ENCODE results near the gene AIFM2. TPM values are rescaled to one million over a fixed set of nuclear protein-coding genes. Genes with fewer than 3 reads are reported as not detected.

The AIFM2 gene
- total RNA-seq, 4 donors from 2014 or later: 13.3 to 34.2 (median 19.4) TPM

GRCh38 chr10:70145666-70146488, 13.3 kb upstream of the AIFM2 start:
- TF ChIP-seq CTCF (IDR thresholded peaks at IDR 0.05) (peak; percentile 46 to 78 (median 58)), EP300 (IDR thresholded peaks at IDR 0.05) (no peak)
- H3K27ac ChIP-seq: peak overlapping the region; percentile 70 to 97 (median 90)
- peak overlapping the region; percentile 54 to 95 (median 89) for H3K4me3 ChIP-seq
- H3K9me3 ChIP-seq: no peaks in the 10 kb centered on the region
- no peaks in the 10 kb centered on the region for H3K27me3 ChIP-seq
- H3K36me3 ChIP-seq: peaks cover 0 to 34% (median 2%) of the 10 kb centered on the region in 3 donors
- DNase-seq (ENCODE audit: low spot score in 2 of 2): peak in 1 of 2 donors; percentile 38
- peaks cover 0 to 38% (median 11%) of the 10 kb centered on the region in 4 donors for H3K4me1 ChIP-seq
- 1% methylated on average over 31 to 48 of the region's 98 CpGs for WGBS, 2 donors

GRCh38 chr10:70145166-70145665, 12.6 kb upstream of the AIFM2 start:
- Histone ChIP-seq H3K27ac (peak overlapping the region; percentile 70 to 97 (median 90)), H3K9me3 (no peaks in the 10 kb centered on the region), H3K4me1 (peaks cover 0 to 38% (median 11%) of the 10 kb centered on the region in 4 donors), H3K4me3 (peak overlapping the region; percentile 54 to 95 (median 89)), H3K36me3 (peaks cover 0 to 28% (median 2%) of the 10 kb centered on the region in 3 donors), H3K27me3 (no peaks in the 10 kb centered on the region)
- WGBS, 2 donors: 12 to 16% methylated on average over 19 to 21 of the region's 28 CpGs
- DNase-seq (ENCODE audit: low spot score in 2 of 2): no peak
- TF ChIP-seq EP300 (IDR thresholded peaks at IDR 0.05): no peak
- no peak for TF ChIP-seq POLR2A (IDR thresholded peaks at IDR 0.05)
- TF ChIP-seq CTCF (IDR thresholded peaks at IDR 0.05): no peak

DNA sequence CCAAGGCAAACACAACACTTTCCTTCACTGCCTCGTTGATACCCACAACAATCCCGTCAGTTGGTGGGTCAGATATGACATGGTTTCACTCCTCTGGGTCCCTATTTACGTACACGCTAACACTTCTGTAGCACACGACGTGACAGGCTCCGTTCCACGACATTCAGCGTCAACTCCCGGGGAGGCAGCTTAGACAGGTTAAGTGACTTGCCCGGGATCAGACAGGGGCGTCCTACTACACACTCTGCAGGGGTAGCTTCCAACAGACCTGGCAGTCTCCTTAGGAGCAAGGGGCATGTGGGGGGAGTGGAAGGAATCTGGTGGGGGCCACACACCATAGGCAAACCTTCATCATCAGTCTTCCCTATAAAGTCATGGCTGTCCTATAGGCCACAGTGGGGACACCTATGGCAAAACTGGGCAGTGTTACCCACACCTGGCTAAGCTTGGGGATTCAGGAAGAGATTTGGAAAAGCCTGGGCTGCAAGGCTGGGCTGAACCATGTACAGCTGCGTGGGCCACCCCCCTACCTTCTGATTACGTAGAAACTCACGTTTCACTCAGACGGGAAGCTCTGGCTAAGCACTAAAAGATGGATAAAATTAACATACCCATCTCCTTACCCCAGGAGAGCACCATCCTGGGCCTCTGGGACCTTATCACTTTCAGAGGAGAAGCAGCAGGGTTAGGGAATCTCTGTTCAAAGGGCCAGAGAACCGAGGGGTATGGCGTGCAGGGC, 11.9 kb upstream of the AIFM2 start:
- H3K4me3 ChIP-seq: peak overlapping the region in 2 of 4 donors; percentile 88 to 95
- H3K27me3 ChIP-seq: no peaks in the 10 kb centered on the region
- H3K4me1 ChIP-seq: peaks cover 0 to 38% (median 11%) of the 10 kb centered on the region in 4 donors
- no peaks in the 10 kb centered on the region for H3K9me3 ChIP-seq
- H3K27ac ChIP-seq: peak overlapping the region in 1 of 4 donors; percentile 97
- peaks cover 0 to 27% (median 0%) of the 10 kb centered on the region in 3 donors for H3K36me3 ChIP-seq
- whole genome bisulfite sequencing, 2 donors: 82 to 84% methylated on average over 18 of the region's 18 CpGs
- no peak for TF ChIP-seq CTCF (IDR thresholded peaks at IDR 0.05)
- TF ChIP-seq EP300 (IDR thresholded peaks at IDR 0.05): no peak
- TF ChIP-seq POLR2A (IDR thresholded peaks at IDR 0.05): no peak
- DNase-seq (ENCODE audit: low spot score in 2 of 2): no peak

DNA sequence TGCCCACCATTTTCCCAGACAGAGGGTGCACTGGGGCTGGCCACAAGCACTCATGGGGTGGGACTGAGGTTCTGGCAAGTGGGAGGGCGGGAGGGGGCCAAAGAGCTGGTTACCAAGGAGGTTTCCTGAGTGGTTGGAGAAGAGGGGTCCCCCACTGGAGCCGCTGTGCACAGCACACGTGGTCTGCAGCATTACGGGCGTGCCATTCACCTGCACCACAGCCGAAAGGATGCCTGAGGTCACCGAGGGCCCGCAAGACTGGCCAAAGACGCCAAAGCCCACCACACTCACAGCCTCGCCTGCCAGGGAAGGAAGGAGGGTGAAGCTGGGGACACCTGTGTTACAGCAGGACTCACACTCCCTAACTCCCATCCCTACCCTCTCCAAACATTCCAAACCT, 9.9 kb upstream of the AIFM2 start:
- peaks cover 0 to 33% (median 11%) of the 10 kb centered on the region in 4 donors for H3K4me1 ChIP-seq
- no peak for DNase-seq (ENCODE audit: low spot score in 2 of 2)
- H3K9me3 ChIP-seq: no peaks in the 10 kb centered on the region
- H3K27me3 ChIP-seq: no peaks in the 10 kb centered on the region
- H3K36me3 ChIP-seq: peaks cover 0 to 29% (median 0%) of the 10 kb centered on the region in 3 donors
- H3K4me3 ChIP-seq: no peak overlapping the region
- WGBS, 2 donors: 88 to 95% methylated on average over 9 to 10 of the region's 10 CpGs
- H3K27ac ChIP-seq: no peak overlapping the region
- TF ChIP-seq CTCF (IDR thresholded peaks at IDR 0.05): no peak
- no peak for TF ChIP-seq EP300 (IDR thresholded peaks at IDR 0.05)
- no peak for TF ChIP-seq POLR2A (IDR thresholded peaks at IDR 0.05)
